GM19372 (cell line): ENCODE data around the gene STAG1.
"Not testable (repeated sequence)": the region's sequence is repeated elsewhere in the genome, so short reads cannot be mapped to it uniquely, and the experiment has no call there.

Experiments used
- ATAC-seq: cut with Tn5 transposase; IDR thresholded peaks from one replicate; pipeline ENCODE4 v1.9.1; 2021; ENCODE audit warnings: mild to moderate bottlenecking, low read depth, moderate library complexity; ENCODE audit not compliant: unreplicated experiment

Gene STAG1

DNA sequence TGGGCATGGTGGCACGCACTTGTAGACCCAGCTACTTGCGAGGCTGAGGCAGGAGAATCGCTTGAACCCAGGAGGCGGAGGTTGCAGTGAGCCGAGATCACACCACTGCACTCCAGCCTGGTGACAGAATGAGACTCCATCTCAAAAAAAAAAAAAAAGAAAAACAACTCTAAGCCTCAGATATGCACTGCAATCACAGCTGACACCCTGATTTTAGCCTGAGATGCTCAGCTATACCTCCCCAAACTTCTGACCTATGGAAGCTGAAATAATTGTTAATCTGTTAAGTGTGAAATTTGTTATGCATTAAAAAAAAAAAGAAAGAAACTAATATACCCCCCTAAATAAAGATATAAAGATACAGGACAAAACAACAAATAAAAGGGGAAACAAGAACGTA lies 2.6 kb downstream of the STAG1 start:
- ATAC-seq = not testable (repeated sequence)

DNA sequence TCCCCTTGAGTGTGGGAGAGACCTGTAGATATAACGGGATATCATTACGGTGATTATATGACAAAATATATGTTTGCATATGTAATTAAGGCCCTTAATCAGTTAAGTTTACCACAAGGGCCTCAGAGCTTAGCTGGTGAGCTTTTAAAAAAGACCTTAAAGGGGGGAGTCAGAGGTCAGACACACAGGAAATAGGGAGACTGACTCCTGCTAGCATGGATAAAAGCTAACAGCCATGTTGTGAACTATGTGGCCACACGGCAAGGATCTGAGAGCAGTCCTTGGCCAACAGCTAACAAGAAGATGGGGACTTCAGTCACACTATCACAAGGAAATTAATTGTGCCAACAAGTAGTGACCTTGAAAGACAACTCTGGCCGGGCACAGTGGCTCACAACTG lies 3.1 kb downstream of the STAG1 start:
- no peak for ATAC-seq

DNA sequence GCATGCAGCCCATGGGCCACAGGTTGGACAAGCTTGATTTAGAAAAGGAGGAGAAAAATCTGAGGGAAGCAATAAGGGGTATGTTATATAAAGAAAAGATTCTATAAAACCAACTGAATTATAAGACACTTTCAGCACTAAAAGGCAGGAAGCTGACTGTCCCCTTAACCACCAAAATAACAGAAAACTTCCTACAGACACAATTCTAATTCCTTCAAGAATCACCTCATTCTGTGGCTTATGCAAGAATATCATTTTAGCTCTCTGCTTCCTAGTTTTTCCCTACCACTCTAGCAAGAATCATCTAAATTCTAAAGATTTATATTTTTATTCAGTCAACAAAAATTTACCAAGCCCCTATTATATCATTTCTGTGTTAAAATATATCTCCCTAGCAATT lies 6.3 kb downstream of the STAG1 start:
- no peak for ATAC-seq

DNA sequence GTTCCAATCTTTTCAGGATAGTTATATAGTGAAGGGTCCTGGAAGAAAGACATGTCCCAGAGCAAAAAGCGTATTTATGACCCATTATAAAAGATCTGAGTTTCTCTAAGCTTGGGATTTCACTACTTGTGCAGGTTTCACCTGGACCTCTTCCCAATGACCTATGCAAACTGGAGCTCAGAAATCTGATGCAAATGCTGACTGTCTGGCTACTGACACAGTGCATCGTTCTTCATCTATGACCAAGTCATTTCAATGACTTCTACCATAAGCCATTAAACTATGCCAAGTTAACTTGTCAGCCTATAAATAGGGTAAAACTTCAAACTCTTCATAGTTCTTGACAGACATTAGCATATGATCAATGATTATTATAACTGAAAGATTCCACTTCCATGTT lies 11.1 kb downstream of the STAG1 start:
- no peak for ATAC-seq

DNA sequence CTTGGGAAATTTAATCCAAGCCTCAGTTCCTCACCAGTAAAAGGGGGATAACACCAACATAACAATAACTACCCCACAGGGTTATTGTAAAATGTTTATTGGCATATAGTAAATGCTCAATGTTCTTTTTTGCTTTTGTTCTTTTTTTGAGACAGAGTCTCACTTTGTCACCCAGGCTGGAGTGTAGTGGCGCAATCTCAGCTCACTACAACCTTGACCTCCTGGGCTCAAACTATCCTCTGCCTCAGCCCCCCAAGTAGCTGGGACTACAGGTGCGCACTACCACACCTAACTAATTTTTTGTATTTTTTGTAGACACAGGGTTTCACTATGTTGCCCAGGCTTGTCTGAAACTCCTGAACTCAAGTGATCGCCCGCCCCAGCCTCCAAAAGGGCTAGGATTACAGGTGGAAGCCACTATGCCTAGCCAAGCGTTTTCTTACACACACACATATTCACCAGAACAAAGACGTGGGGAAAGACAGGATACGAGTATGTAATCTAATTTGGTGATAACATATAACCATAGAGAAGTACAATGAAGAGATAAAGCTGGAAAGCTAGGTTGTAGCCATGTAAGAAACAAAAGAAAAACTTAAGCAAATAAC lies 11.7 kb downstream of the STAG1 start:
- no peak for ATAC-seq

DNA sequence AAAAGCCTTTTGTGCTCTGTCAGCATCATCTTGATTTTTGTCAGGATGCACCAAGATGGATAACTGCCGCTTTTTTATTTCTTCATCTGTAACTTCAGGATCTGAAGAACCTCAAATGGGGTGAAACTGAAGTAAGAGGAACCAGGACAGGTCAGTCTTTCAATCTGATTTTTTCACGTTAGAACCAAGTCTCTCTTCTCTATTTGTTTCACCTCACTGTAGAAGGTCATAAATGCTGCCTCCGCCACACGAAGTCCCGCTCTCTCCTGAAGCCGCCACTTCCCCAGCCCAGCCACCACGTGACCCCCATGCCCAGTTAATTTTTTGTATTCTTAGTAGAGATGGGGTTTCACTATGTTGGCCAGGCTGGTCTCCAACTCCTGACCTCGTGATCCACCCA lies 15.2 kb downstream of the STAG1 start:
- ATAC-seq = not testable (repeated sequence)

DNA sequence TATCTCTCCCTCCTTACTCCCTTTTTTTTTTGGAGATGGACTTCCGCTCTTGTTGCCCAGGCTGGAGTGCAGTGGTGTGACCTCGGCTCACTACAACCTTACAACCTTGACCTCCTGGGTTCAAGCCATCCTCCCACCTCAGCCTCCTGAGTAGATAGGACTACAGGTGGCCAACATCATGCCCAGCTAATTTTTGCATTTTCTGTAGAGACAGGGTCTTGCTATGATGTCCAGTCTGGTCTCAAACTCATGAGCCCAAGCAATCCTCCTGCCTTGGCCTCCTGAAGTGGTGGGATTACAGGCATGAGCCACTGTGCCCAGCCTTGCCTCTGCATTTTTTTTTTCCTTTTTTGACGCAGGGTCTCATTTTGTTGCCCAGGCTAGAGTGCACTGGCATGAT lies 17.1 kb downstream of the STAG1 start:
- no peak for ATAC-seq

DNA sequence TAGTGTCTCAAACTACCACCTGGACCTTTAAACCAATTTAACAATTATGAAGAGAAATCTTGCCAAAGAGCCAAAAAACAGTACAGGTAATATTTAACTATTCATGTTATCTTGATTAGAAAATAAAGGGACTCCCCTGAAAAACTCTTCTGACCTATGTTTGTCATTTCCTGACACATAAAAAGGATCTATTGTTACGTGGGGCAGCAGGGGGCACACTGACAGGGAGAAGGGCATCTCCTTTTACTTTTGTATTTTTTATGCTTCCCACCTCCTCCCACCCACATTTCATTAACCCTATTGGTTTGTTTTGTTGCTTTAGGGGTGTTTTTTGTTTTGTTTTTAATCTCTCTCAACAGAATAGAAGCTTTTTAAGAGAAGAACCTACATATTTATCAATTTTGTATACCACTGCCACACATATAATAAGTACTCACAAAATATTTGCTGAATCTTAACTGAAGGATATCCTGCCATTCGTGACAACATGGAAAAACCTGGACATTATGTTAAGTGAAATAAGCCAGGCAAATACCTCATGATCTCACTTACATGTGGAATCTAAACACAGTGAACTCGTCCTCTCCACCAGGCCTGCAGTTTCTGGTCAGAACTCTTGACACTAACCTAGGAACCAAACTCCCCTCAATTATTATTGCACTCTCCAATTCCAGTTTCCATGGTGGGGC lies 17.7 kb downstream of the STAG1 start:
- ATAC-seq = no peak

DNA sequence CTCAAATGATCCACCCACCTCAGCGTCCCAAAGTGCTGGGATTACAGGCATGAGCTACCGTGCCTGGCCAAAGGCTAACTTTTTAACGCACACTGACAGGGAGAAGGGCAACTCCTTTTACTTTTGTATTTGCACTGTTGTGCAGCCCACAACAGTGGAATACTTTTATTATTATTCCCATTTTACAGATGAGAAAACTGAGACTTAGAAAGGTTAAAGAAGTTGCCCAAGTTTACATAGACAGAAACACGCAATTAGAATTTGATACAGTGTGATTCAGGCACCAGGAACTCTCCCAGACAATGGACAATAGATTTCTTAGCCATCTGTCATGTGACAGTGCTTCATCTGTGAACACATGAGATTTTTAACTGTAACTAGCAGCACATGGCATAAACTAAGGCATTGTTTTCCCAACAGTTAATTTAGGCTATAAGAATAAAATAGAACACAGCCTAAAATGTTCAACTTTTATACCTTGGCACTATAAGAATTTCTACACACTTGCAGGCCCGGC lies 18.8 kb downstream of the STAG1 start:
- no peak for ATAC-seq

DNA sequence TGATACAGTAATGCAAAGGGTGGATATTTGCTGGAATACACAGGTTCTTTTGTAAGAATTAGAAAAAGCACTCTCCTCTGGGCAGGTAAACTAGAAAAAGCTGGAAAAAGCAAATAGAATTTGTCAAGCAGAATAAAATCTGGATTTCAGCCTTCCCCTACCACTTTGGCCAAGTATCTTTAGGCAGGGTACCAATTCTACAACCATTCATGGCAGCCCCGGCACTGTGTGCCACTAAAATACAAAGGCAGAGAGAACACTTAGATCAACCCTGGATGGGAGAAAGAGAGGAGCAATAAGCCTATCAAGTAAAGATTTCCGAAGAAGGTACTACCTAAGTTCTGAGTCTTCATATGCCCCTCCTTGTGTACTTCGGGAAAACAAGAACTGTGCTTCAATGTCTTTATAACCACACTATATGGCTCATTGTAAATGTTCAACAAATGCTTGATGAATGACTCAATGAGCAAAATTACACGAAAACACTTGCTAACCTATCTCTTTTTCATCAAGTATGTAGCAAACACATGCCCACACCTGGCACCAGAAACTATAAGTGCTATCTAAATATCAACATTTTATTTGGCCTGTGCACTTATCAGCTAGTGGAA lies 20.8 kb downstream of the STAG1 start:
- ATAC-seq = no peak

DNA sequence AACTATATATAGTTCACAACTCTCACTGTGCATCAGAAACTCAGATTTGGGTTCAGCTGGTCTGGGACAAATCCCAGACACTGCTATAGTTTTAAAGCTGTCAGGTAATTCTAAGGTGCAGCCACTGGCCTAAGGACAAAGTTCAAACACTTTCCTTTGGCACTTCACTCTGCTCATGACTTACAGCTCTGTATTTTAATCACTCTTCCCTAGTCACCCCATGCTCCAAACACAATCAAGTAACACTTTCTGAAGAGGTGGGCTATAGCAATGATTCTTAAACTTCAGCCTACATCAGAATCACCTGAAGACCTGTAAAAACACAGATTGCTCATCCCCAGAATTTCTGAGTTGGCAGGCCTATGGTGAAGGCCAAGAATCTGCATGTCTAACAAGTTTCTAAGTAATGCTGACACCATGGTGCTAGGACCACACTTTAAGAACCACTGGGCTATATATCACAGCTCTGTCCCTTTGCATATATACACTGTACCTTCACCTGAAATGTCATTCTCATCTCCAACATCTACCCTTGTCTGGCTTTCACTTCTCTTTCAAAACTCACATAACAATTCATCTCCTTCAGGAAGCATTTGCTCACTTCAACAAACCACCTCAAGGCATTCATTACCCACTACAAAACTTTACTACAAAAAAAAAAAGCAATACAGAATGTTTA lies 21.4 kb downstream of the STAG1 start:
- ATAC-seq = no peak

DNA sequence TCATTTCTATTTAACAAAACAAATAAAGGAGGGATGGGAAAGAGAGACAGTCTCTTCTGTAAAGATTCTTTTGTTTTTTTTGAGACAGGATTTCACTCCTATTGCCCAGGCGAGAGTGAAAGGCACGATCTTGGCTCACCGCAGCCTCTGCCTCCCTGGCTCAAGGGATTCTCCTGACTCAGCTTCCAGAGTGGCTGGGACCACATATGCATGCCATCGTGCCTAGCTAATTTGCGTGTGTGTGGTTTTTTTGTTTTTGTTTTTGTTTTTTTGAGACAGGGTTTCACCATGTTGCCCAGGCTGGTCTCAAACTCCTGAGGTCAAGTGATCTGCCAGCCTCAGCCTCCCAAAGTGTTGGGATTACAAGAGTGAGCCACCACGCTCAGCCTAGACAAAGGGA lies 23.3 kb downstream of the STAG1 start:
- ATAC-seq = no peak

DNA sequence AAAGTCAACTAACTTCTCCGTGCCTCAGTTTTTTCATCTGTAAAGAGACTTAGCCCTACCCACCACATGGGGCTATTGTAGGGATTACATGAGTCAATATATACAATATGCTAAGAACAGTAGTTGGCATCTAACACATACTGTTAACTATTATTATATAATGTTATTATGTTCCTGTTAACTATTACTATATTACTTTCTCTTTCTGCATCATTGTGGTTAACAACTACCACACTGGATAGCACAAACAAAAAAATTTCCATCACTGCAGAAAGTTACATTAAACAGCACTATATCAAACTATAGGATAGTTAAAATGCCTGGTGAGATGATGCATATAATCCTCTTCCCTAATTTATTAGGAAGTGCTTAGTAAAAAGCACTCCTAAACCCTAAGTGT lies 23.7 kb downstream of the STAG1 start:
- ATAC-seq = no peak

DNA sequence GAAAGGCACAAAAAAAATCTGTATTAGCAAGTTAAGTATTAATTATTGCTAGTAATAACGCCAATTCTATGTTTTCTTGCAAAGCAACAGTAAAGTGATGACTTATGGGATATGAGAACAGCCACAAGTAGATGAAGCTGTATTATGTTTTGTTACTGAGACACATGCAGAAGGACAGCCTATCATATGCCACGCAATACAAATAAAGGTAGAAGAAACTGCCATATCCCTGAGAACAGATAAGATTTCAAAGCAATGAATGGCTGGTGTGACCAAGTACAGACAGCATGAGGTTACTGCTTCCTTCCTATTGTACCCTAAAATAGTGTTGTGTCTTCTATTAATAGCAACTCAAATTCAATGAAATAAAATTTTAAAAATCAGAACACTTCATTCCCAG lies 26.7 kb downstream of the STAG1 start:
- no peak for ATAC-seq

DNA sequence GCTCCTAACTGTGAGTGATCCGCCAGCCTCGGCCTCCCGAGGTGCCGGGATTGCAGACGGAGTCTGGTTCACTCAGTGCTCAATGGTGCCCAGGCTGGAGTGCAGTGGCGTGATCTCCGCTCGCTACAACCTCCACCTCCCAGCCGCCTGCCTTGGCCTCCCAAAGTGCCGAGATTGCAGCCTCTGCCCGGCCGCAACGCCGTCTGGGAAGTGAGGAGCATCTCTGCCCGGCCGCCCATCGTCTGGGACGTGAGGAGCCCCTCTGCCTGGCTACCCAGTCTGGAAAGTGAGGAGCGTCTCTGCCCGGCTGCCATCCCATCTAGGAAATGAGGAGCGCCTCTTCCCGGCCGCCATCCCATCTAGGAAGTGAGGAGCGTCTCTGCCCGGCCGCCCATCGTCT lies 29.3 kb downstream of the STAG1 start:
- not testable (repeated sequence) for ATAC-seq

DNA sequence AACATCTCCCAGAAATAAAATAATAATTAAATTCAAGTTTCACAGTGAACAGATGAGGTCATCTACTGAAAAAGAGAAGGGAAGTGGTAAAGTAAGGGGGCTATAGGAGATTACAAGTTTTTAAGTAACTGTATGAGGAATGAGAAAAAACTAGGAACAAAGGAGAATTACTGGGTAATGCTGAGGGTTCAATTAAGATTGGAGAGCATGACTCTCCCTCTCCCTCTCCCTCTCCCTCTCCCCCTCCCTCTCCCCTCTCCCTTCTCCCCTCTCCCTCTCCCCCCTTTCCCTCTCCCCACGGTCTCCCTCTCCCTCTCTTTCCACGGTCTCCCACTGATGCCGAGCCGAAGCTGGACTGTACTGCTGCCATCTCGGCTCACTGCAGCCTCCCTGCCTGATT lies 29.8 kb downstream of the STAG1 start:
- ATAC-seq = not testable (repeated sequence)

DNA sequence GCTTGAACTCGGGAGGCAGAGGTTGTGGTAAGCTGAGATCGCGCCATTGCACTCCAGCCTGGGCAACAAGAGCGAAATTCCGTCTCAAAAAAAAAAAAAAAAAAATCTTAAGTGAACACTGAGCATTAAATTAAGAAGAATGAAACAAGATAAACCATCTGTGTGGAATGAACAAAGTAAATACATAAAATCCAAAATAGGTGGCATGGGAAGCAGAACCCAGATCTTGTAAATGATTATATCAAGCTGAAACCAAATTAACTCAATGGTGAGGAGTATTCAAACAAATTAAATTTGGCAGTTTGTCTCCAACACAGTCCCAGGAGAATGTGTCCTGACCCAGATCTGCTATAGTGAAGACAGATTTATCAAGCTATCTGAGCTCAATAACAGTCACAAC lies 32.1 kb downstream of the STAG1 start:
- ATAC-seq = no peak

DNA sequence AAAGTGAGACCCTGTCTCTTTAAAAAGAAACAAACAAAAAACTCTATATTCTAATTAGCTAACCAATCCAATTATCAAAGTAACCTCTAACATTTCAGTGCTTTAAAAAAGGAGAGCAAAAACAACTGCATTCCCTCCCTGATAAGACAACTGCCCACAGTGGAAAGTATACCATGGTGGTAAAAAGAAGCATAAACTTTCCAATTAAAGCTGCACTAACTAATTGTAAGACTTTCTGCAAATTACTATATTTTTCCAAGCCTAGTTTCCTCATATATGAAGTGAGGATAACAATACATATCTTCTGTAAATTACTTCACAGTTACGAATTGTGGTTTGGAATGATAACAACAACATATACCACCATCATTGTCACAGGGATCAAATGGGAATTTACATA lies 35.5 kb downstream of the STAG1 start:
- no peak for ATAC-seq

DNA sequence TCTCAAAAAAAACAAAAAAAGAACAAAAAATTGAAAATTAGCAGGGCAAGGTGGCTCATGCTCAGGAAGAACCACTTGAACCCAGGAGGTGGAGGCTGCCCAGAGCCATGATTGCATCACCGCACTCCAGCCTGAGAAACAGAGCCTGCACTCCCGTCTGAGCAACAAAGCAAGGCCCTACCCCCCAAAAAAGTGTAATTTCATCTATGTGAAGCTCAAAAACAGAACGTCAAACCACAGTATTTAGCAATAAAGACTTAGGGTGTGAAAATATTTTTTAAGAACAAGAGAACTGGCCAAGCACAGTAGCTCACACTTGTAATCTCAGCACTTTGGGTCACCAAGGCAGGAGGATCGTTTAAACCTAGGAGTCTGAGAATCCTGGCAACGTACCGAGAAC lies 38.2 kb downstream of the STAG1 start:
- no peak for ATAC-seq

DNA sequence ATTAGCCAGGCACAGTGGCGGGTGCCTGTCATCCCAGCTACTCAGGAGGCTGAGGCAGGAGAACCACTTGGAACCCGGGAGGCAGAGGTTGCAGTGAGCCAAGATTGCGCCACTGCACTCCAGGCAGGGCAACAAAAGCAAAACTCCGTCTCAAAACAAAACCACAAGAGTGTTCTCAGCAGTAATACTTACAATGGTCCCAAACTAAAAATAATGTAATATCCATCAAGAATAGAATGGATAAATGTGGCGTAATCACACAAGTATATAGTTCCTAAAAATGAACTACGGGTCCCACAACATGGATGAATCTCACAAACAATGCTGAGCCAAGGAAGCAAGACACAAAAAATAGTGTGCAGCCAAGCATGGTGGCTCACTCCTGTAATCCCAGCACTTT lies 39.2 kb downstream of the STAG1 start:
- no peak for ATAC-seq

DNA sequence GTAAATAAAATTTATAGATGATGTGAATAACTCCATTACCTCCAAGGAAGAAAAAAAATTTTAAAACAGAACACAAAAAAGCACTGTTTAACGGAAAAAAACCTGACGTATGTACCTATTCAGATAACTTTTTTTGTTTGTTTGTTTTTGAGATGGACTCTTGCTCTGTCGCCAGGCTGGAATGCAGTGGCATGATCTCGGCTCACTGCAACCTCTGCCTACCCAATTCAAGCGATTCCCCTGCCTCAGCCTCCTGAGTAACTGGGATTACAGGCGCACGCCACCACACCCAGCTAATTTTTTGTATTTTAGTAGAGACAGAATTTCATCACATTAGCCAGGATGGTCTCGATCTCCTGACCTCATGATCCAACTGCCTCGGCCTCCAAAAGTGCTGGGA lies 40.3 kb downstream of the STAG1 start:
- ATAC-seq = not testable (repeated sequence)
